ENCODE data around the gene SLC22A15.

- TF ChIP-seq POLR2AphosphoS5 (IDR thresholded peaks at IDR 0.05; ENCODE audit: low read depth, low read length) = no peak
- TF ChIP-seq POLR2A (IDR thresholded peaks at IDR 0.05; ENCODE audit: low read depth, low read length) = no peak
- no peak for TF ChIP-seq TAF1 (IDR thresholded peaks at IDR 0.05; ENCODE audit: low read depth, low read length)
- no peak for TF ChIP-seq POU2F2 (IDR thresholded peaks at IDR 0.05; ENCODE audit: low read depth, low read length)
These were observed 130.3 kb downstream of the SLC22A15 start for GRCh38 chr1:116106646-116107045.
